Ecto neural progenitor cell (in vitro differentiated cells): Measurements from ENCODE around the gene C15orf39.

Source experiments
- DNase-seq: peaks from one replicate; pipeline ENCODE4 v3.0.0-alpha.2; 2018; ENCODE audit warnings: low spot score

Gene C15orf39

GRCh38 chr15:75172284-75172820 lies 29.3 kb upstream of the C15orf39 start:
- DNase-seq: no peak

GRCh38 chr15:75174102-75174501 lies 27.6 kb upstream of the C15orf39 start:
- DNase-seq: no peak

GRCh38 chr15:75174729-75175128 lies 27.0 kb upstream of the C15orf39 start:
- no peak for DNase-seq

GRCh38 chr15:75176396-75176761 lies 25.3 kb upstream of the C15orf39 start:
- no peak for DNase-seq

- no peak for DNase-seq
Observed at GRCh38 chr15:75177360-75178071, 24.2 kb upstream of the C15orf39 start.

GRCh38 chr15:75178171-75178937 lies 23.3 kb upstream of the C15orf39 start:
- DNase-seq: peak; percentile 73

GRCh38 chr15:75178938-75179745 lies 22.5 kb upstream of the C15orf39 start:
- no peak for DNase-seq

GRCh38 chr15:75179746-75180140 lies 21.9 kb upstream of the C15orf39 start:
- DNase-seq: no peak

- DNase-seq: no peak
Observed at GRCh38 chr15:75181780-75182179, 19.9 kb upstream of the C15orf39 start.

- no peak for DNase-seq
Observed at GRCh38 chr15:75182187-75183131, 19.2 kb upstream of the C15orf39 start.

GRCh38 chr15:75185271-75186029 lies 16.2 kb upstream of the C15orf39 start:
- DNase-seq: no peak

GRCh38 chr15:75186044-75186443 lies 15.6 kb upstream of the C15orf39 start:
- DNase-seq: no peak

GRCh38 chr15:75188499-75188898 lies 13.2 kb upstream of the C15orf39 start:
- no peak for DNase-seq

GRCh38 chr15:75191235-75191634 lies 10.4 kb upstream of the C15orf39 start:
- DNase-seq: no peak

GRCh38 chr15:75192307-75192706 lies 9.4 kb upstream of the C15orf39 start:
- no peak for DNase-seq

GRCh38 chr15:75193272-75193671 lies 8.4 kb upstream of the C15orf39 start:
- DNase-seq: no peak

GRCh38 chr15:75193976-75194375 lies 7.7 kb upstream of the C15orf39 start:
- DNase-seq: no peak

- no peak for DNase-seq
Observed at GRCh38 chr15:75194397-75194796, 7.3 kb upstream of the C15orf39 start.

- peak; percentile 79 for DNase-seq
Observed at GRCh38 chr15:75195122-75195765, 6.4 kb upstream of the C15orf39 start.

- DNase-seq: no peak
Observed at GRCh38 chr15:75195766-75196241, 5.9 kb upstream of the C15orf39 start.
